HG03280 (cell line): ENCODE data around the gene PRKAB1.

Experiments
- ATAC-seq: cut with Tn5 transposase; IDR thresholded peaks from one replicate; pipeline ENCODE4 v1.9.1; 2021; ENCODE audit warnings: mild to moderate bottlenecking, moderate library complexity; ENCODE audit not compliant: unreplicated experiment

The PRKAB1 gene

GRCh38 chr12:119661882-119662281 is 6.1 kb upstream of the PRKAB1 start:
- ATAC-seq = no peak

GRCh38 chr12:119664642-119665041 is 3.3 kb upstream of the PRKAB1 start:
- ATAC-seq = no peak

GRCh38 chr12:119665164-119665929 is 2.6 kb upstream of the PRKAB1 start:
- no peak for ATAC-seq

- ATAC-seq = no peak
These were observed 1.6 kb upstream of the PRKAB1 start for GRCh38 chr12:119666226-119666795.

- ATAC-seq = no peak
These were observed 895 bp upstream of the PRKAB1 start for GRCh38 chr12:119666900-119667576.

- no peak for ATAC-seq
These were observed 450 bp downstream of the PRKAB1 start for GRCh38 chr12:119668324-119668841.

GRCh38 chr12:119669744-119670472 is 2.0 kb downstream of the PRKAB1 start:
- ATAC-seq = no peak

GRCh38 chr12:119671070-119671469 is 3.1 kb downstream of the PRKAB1 start:
- ATAC-seq = no peak

- ATAC-seq = no peak
These were observed 4.3 kb downstream of the PRKAB1 start for GRCh38 chr12:119672194-119672593.

GRCh38 chr12:119673634-119674033 is 5.7 kb downstream of the PRKAB1 start:
- ATAC-seq = no peak

- ATAC-seq = no peak
These were observed 6.6 kb downstream of the PRKAB1 start for GRCh38 chr12:119674560-119674959.

- ATAC-seq = no peak
These were observed 8.1 kb downstream of the PRKAB1 start for GRCh38 chr12:119676022-119676421.

GRCh38 chr12:119676573-119676972 is 8.6 kb downstream of the PRKAB1 start:
- no peak for ATAC-seq

- ATAC-seq = no peak
These were observed 10.5 kb downstream of the PRKAB1 start for GRCh38 chr12:119678459-119678858.

GRCh38 chr12:119679081-119679480 is 11.1 kb downstream of the PRKAB1 start:
- ATAC-seq = no peak

GRCh38 chr12:119679490-119679889 is 11.6 kb downstream of the PRKAB1 start:
- no peak for ATAC-seq

GRCh38 chr12:119681111-119681510 is 13.2 kb downstream of the PRKAB1 start:
- ATAC-seq = no peak

GRCh38 chr12:119681728-119682638 is 14.1 kb downstream of the PRKAB1 start:
- ATAC-seq = no peak

GRCh38 chr12:119682639-119683252 is 14.8 kb downstream of the PRKAB1 start:
- no peak for ATAC-seq

GRCh38 chr12:119683413-119683812 is 15.5 kb downstream of the PRKAB1 start:
- ATAC-seq = no peak
